Measurements from ENCODE around the gene TCF12.

Gene TCF12

GRCh38 chr15:57327985-57328471 is 409.6 kb downstream of the TCF12 start:
- DNase-seq: no peak

- DNase-seq: no peak
Observed at GRCh38 chr15:57328479-57328878, 410.0 kb downstream of the TCF12 start.

GRCh38 chr15:57328897-57329296 is 410.5 kb downstream of the TCF12 start:
- DNase-seq: no peak

GRCh38 chr15:57329582-57330367 is 411.3 kb downstream of the TCF12 start:
- DNase-seq: no peak

GRCh38 chr15:57330619-57331340 is 412.3 kb downstream of the TCF12 start:
- no peak for DNase-seq

GRCh38 chr15:57332326-57332725 is 413.9 kb downstream of the TCF12 start:
- DNase-seq: no peak

- DNase-seq: no peak
Observed at GRCh38 chr15:57333487-57333886, 415.0 kb downstream of the TCF12 start.

GRCh38 chr15:57334257-57334656 is 415.8 kb downstream of the TCF12 start:
- no peak for DNase-seq

- no peak for DNase-seq
Observed at GRCh38 chr15:57335293-57335715, 416.9 kb downstream of the TCF12 start.

GRCh38 chr15:57335719-57336118 is 417.3 kb downstream of the TCF12 start:
- no peak for DNase-seq

- DNase-seq: no peak
Observed at GRCh38 chr15:57337868-57338411, 419.5 kb downstream of the TCF12 start.

GRCh38 chr15:57339321-57339720 is 420.9 kb downstream of the TCF12 start:
- no peak for DNase-seq
